Ishikawa (cell line): Measurements from ENCODE around the gene AIMP2.
"Not testable (repeated sequence)": the region's sequence is repeated elsewhere in the genome, so short reads cannot be mapped to it uniquely, and the experiment has no call there.

ENCODE experiments used
- CEBPB ChIP-seq: IDR thresholded peaks from 2 replicates; pipeline ENCODE4 v1.6.1; 2012
- CREB1 ChIP-seq: IDR thresholded peaks from 2 replicates; pipeline ENCODE4 v1.6.1; 2012; ENCODE audit warnings: low read depth
- EGR1 ChIP-seq: IDR thresholded peaks from 2 replicates; pipeline ENCODE4 v1.6.1; 2012
- EP300 ChIP-seq: IDR thresholded peaks from 2 replicates; pipeline ENCODE4 v1.6.1; 2012; ENCODE audit warnings: borderline replicate concordance
- FOXM1 ChIP-seq: IDR thresholded peaks from 2 replicates; pipeline ENCODE4 v1.6.1; 2012; ENCODE audit warnings: low read depth, borderline replicate concordance
- MAX ChIP-seq: IDR thresholded peaks from 2 replicates; pipeline ENCODE4 v1.6.1; 2012
- NFIC ChIP-seq: IDR thresholded peaks from 2 replicates; pipeline ENCODE4 v1.6.1; 2012
- RAD21 ChIP-seq: IDR thresholded peaks from 2 replicates; pipeline ENCODE4 v1.6.1; 2012; ENCODE audit warnings: low read depth
- REST ChIP-seq: IDR thresholded peaks from 2 replicates; pipeline ENCODE4 v1.6.1; 2012; ENCODE audit warnings: low read depth, mild to moderate bottlenecking
- TAF1 ChIP-seq: IDR thresholded peaks from 2 replicates; pipeline ENCODE4 v1.6.1; 2012; ENCODE audit warnings: low read depth, mild to moderate bottlenecking
- TCF12 ChIP-seq: IDR thresholded peaks from 2 replicates; pipeline ENCODE4 v1.6.1; 2012; ENCODE audit warnings: low read depth
- TEAD4 ChIP-seq: IDR thresholded peaks from 2 replicates; pipeline ENCODE4 v1.6.1; 2012
- USF1 ChIP-seq: IDR thresholded peaks from 2 replicates; pipeline ENCODE4 v1.6.1; 2012
- YY1 ChIP-seq: IDR thresholded peaks from 2 replicates; pipeline ENCODE4 v1.6.1; 2012; ENCODE audit warnings: low read depth
- ZBTB7A ChIP-seq: IDR thresholded peaks from 2 replicates; pipeline ENCODE4 v1.6.1; 2012; ENCODE audit warnings: low read depth

The AIMP2 gene

GRCh38 chr7:6008668-6009611 is at the start of gene AIMP2, which contains the start of gene PMS2:
AIMP2 (plus strand) TSS chr7:6009272; CDS start chr7:6009364, 92 bp downstream.
PMS2 (minus strand) TSS chr7:6009049; CDS start chr7:6009019, 30 bp downstream.
- TF ChIP-seq NFIC = peak; percentile 47
- no peak; the same call in 1 of the 2 replicates for TF ChIP-seq RAD21
- TF ChIP-seq CEBPB = peak; percentile 20; the same call in 1 of the 2 replicates
- TF ChIP-seq EGR1 = no peak; the same call in 1 of the 2 replicates
- no peak; the same call in 1 of the 2 replicates for TF ChIP-seq FOXM1
- TF ChIP-seq USF1 = peak; percentile 85
- peak; percentile 99 for TF ChIP-seq MAX
- TF ChIP-seq YY1 = peak; percentile 60; the same call in 1 of the 2 replicates
- TF ChIP-seq TEAD4 = no peak
- TF ChIP-seq EP300 = no peak; the same call in 1 of the 2 replicates
- TF ChIP-seq REST = no peak
- TF ChIP-seq ZBTB7A = no peak
- TF ChIP-seq TAF1 = peak; percentile 74
- TF ChIP-seq CREB1 = peak; percentile 77
- peak; percentile 71 for TF ChIP-seq TCF12

GRCh38 chr7:5970347-5970911 is 38.6 kb upstream of the AIMP2 start, which contains the start of gene RSPH10B:
RSPH10B (minus strand) TSS chr7:5970689; CDS start chr7:5967116, 3,573 bp downstream.
- not testable (repeated sequence) for TF ChIP-seq CEBPB, TEAD4, USF1

- TF ChIP-seq RAD21 (peak; percentile 84), EGR1 (no peak)
These were observed 11.8 kb upstream of the AIMP2 start for GRCh38 chr7:5997210-5997808.

- TF ChIP-seq CEBPB = no peak
- TF ChIP-seq EGR1 = no peak
- TF ChIP-seq FOXM1 = no peak
- TF ChIP-seq USF1 = no peak
- no peak for TF ChIP-seq TEAD4
- TF ChIP-seq CREB1 = no peak
- no peak for TF ChIP-seq TAF1
- no peak for TF ChIP-seq EP300
These were observed 1.7 kb upstream of the AIMP2 start for GRCh38 chr7:6007386-6007785.

- TF ChIP-seq CEBPB (no peak), ZBTB7A (no peak), TEAD4 (no peak), EP300 (no peak), TAF1 (no peak)
These were observed 2.5 kb downstream of the AIMP2 start for GRCh38 chr7:6011541-6011940.

GRCh38 chr7:6012355-6013104 is 3.5 kb downstream of the AIMP2 start:
- TF ChIP-seq RAD21 (no peak), CEBPB (peak; percentile 66)
